ENCODE results near the gene TNFSF10.
"Not testable (repeated sequence)": the region's sequence is repeated elsewhere in the genome, so short reads cannot be mapped to it uniquely, and the experiment has no call there.

TNFSF10 gene

GRCh38 chr3:172522871-172523818 lies at the start of gene TNFSF10:
Gene TNFSF10, minus strand, starts transcription at chr3:172523430. Its CDS starts 46 bp downstream, at chr3:172523384.
- no peak for DNase-seq (ENCODE audit: low spot score)

GRCh38 chr3:172569128-172570008 lies 46.1 kb upstream of the TNFSF10 start:
- DNase-seq (ENCODE audit: low spot score) = no peak

- DNase-seq (ENCODE audit: low spot score) = no peak
Observed at GRCh38 chr3:172568701-172569100, 45.5 kb upstream of the TNFSF10 start.

DNA sequence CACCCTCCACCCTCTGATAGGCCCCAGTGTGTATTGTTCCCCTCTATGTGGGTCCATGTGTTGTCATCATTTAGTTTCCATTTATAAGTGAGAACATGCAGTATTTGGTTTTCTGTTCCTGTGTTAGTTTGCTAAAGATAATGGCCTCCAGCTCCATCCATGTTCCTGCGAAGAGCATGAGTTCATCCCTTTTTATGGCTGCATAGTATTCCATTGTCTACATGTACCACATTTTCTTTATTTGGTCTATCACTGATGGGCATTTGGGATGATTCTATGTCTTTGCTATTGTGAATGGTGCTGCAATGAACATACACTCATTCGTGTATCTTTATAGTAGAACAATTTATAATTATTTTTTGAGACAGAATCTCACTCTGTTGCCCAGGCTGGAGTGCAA lies 43.6 kb upstream of the TNFSF10 start:
- not testable (repeated sequence) for DNase-seq (ENCODE audit: low spot score)

- DNase-seq (ENCODE audit: low spot score) = no peak
Observed at GRCh38 chr3:172564499-172564898, 41.3 kb upstream of the TNFSF10 start.

DNA sequence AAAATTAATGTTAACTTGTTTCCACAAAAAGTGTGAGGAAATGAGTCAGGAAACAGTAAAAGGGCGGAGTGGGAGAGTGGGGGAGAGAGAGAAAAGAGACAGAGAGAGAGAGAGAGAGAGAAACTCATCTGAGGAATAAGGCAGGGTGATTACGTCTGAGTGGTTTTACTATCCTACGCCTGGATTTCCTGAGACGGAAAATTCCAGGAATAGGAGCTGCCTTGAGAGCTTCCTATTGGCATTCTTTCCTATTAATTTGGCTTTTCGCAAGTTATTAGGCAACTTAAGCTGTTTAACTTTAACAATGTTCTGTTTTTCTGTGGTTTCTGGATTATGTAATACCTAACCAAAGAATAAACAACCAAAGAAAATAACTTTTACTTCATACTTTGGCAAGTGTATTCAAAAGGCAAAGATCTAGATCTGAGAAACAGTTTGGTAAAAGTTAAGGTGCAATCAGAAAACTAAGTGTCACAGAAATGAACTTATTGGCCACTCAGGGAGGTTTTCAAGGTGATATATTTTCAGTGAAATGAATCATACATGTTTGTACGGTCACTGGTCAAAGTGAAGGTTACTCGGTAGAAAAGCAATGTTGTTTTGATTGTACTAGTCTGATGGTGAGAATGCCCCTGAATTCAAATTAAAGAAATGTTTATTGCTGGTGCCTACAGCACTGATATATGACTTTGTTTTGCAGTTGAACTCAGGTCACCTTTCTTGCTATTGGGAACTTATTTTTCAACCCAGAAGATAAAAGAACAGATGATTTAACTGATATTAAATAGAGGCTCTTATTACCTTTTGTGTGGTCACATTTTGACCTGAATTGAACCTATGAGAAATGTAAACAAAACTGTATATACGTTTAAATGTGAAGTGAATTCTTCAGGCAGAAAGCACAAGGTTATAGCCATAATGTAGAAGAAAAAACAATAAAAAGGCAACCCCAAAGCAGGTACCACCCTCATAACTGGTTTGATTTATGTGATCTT lies 39.9 kb upstream of the TNFSF10 start:
- DNase-seq (ENCODE audit: low spot score) = peak; percentile 4

GRCh38 chr3:172561897-172562640 lies 38.8 kb upstream of the TNFSF10 start:
- DNase-seq (ENCODE audit: low spot score) = no peak

DNA sequence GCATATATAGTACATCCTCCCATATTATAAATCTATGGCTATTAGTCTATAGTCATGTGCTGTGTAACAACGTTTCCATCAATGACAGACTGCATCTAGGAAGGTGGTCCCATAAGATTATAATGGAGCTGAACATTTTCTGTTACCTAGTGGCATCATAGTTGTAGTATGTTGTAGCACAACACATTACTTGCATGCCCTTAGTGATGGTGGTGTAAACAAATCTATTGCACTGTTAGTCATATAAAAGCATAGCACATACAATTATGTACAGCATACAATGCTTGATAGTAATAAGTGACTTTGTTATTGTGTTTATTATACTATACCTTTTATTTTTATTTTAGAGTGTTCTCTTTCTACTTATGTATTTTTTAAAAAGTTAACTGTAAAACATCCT lies 37.4 kb upstream of the TNFSF10 start:
- no peak for DNase-seq (ENCODE audit: low spot score)

GRCh38 chr3:172560026-172560425 lies 36.8 kb upstream of the TNFSF10 start:
- DNase-seq (ENCODE audit: low spot score) = no peak

GRCh38 chr3:172559020-172559419 lies 35.8 kb upstream of the TNFSF10 start:
- no peak for DNase-seq (ENCODE audit: low spot score)

- no peak for DNase-seq (ENCODE audit: low spot score)
Observed at GRCh38 chr3:172557515-172558220, 34.4 kb upstream of the TNFSF10 start.

- no peak for DNase-seq (ENCODE audit: low spot score)
Observed at GRCh38 chr3:172553526-172554252, 30.5 kb upstream of the TNFSF10 start.

GRCh38 chr3:172552607-172553006 lies 29.4 kb upstream of the TNFSF10 start:
- DNase-seq (ENCODE audit: low spot score) = no peak

GRCh38 chr3:172551874-172552273 lies 28.6 kb upstream of the TNFSF10 start:
- DNase-seq (ENCODE audit: low spot score) = no peak

GRCh38 chr3:172550347-172550943 lies 27.2 kb upstream of the TNFSF10 start:
- DNase-seq (ENCODE audit: low spot score) = no peak

GRCh38 chr3:172549144-172549543 lies 25.9 kb upstream of the TNFSF10 start:
- DNase-seq (ENCODE audit: low spot score) = no peak

DNA sequence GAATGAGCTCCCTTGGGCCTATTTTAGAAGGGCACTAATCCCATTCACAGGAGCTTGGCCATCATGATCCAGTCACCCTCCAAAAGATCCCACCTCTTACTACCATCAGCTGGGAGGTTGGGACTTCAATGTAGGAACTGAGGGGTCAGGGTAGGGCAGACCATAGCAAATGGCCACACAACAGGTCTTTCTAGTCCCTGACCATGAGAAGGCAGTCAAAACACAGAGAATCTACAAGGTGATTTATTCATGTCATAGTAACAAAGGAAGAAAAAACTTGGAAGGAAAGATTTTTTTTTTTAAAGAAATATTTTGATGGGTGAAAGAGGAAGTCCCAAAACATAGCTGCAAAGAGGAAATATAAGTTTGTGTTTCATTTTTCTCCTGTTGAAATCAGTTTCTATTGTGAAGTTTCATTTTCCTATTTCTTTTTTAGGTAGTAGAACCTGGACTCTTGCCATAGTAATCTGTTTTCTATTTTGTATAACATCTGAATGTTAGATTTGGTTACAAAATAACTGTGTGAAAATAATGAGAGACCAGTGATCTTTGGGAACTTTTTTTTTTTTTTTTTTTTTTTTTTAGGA lies 23.5 kb upstream of the TNFSF10 start:
- no peak for DNase-seq (ENCODE audit: low spot score)

DNA sequence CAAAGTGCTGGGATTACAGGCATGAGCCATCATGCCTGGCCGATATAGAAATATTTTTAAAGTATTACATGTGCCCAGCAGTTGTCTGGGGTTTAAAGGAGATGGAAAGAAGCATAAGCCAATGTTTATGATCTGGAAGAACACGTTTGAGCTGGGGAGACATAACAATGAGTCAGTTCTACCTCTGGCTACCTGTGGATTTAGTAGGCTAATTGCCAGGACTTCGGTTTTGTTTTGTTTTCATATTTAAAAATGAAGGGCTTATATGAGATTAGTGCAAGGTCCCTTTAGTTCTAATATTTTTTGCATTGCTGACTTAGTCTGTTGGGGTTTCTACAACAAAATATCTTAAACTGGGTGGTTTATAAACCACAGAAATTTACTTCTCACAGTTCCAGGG lies 22.9 kb upstream of the TNFSF10 start:
- no peak for DNase-seq (ENCODE audit: low spot score)

DNA sequence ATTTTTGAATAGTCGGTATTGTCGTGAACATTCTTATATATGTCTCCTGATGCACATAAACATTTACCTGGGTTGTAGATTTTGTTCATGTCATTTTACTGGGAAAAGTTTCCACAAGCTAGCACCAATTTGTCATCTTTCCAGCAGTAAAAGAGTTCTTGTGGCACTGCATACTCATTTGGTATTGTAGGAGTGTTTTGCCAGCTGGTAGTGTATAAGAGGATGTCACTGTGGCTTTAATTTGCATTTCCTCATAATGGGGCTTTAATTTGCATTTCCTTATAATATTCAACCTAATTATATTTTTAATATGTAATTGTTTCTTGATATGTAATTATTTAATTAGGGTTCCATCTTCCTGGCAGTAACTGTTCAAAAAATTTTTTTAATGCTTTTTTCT lies 21.2 kb upstream of the TNFSF10 start:
- DNase-seq (ENCODE audit: low spot score) = no peak

All from kidney capillary endothelial cell (primary cell).